ENCODE results near the gene ASB6.
"Not testable (repeated sequence)": the region's sequence is repeated elsewhere in the genome, so short reads cannot be mapped to it uniquely, and the experiment has no call there.

DNA sequence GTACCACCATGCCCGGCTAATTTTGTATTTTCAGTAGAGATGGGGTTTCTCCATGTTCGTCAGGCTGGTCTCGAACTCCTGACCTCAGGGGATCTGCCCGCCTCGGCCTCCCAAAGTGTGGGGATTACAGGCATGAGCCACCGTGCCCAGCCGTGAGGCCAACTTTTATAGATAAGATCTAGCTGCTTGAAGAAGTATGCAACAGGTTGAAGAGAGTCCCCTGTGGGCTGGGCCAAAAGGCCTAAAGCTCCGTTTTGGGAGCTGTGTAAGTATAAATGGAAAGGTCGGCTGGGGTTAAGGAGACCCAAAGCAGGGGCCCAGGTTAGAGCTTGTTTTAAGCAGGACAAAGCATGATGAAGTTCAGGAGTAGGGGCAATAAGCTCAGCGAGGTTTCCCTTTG is 49.2 kb downstream of the ASB6 start:
- TF ChIP-seq CTCF, POLR2A (IDR thresholded peaks at IDR 0.05): not testable (repeated sequence)

Measured in body of pancreas (tissue), 4 donors.